RWPE2 (cell line): ENCODE data around the gene STX8.

Experiments used
- ATAC-seq: fragments of 200-7000 bp; cut with Tn5 transposase; 3 replicates; pipeline ENCODE4 v1.9.1; 2021; ENCODE audit warnings: low read depth
- DNase-seq: peaks from one replicate; pipeline ENCODE4 v3.0.0-alpha.2; 2020; ENCODE audit warnings: low spot score
- H3K27ac ChIP-seq: fragments of 450-650 bp; 2 replicates; pipeline ENCODE4 v1.5.1; 2017; ENCODE audit warnings: mild to moderate bottlenecking; ENCODE audit not compliant: poor library complexity, severe bottlenecking
- H3K27me3 ChIP-seq: fragments of 250-450 bp; sonication (Bioruptor Pico); 2 replicates; pipeline ENCODE4 v1.5.1; 2021; ENCODE audit warnings: mild to moderate bottlenecking, moderate library complexity; ENCODE audit not compliant: insufficient read depth, poor library complexity, severe bottlenecking
- H3K36me3 ChIP-seq: fragments of 250-450 bp; sonication (Bioruptor Pico); 2 replicates; pipeline ENCODE4 v1.5.1; 2020; ENCODE audit warnings: low read depth, mild to moderate bottlenecking, moderate library complexity
- H3K4me1 ChIP-seq: fragments of 250-450 bp; sonication (Bioruptor Pico); 2 replicates; pipeline ENCODE4 v1.5.1; 2021; ENCODE audit warnings: mild to moderate bottlenecking, moderate library complexity; ENCODE audit not compliant: insufficient read depth, poor library complexity, severe bottlenecking
- H3K4me3 ChIP-seq: fragments of 250-450 bp; sonication (Bioruptor Pico); 2 replicates; pipeline ENCODE4 v1.5.1; 2021; ENCODE audit warnings: mild to moderate bottlenecking, moderate library complexity; ENCODE audit not compliant: severe bottlenecking
- H3K9me3 ChIP-seq: fragments of 250-450 bp; sonication (Bioruptor Pico); 2 replicates; pipeline ENCODE4 v1.5.1; 2021; ENCODE audit warnings: mild to moderate bottlenecking, moderate library complexity; ENCODE audit not compliant: severe bottlenecking
- CTCF ChIP-seq: fragments of 450-650 bp; IDR thresholded peaks from one replicate; pipeline ENCODE4 v1.5.1; 2017; ENCODE audit warnings: mild to moderate bottlenecking, moderate library complexity; ENCODE audit not compliant: poor library complexity, severe bottlenecking

The STX8 gene

GRCh38 chr17:9202532-9202931 is 373.1 kb downstream of the STX8 start:
- H3K27ac ChIP-seq = no peak overlapping the region
- no peaks in the 10 kb centered on the region for H3K4me1 ChIP-seq
- DNase-seq = no peak

GRCh38 chr17:9200699-9201359 is 374.8 kb downstream of the STX8 start:
- no peaks in the 10 kb centered on the region for H3K4me1 ChIP-seq
- H3K27ac ChIP-seq = no peak overlapping the region
- DNase-seq (no peak), ATAC-seq (no peak)
- H3K9me3 ChIP-seq = no peaks in the 10 kb centered on the region
- TF ChIP-seq CTCF = no peak
- H3K27me3 ChIP-seq = no peaks in the 10 kb centered on the region
- H3K4me3 ChIP-seq = no peak overlapping the region
- no peaks in the 10 kb centered on the region for H3K36me3 ChIP-seq

More at GRCh38 chr17:9202532-9202931, 373.1 kb downstream of the STX8 start:
- TF ChIP-seq CTCF = no peak
- Histone ChIP-seq H3K9me3 (no peaks in the 10 kb centered on the region), H3K4me3 (no peak overlapping the region), H3K36me3 (no peaks in the 10 kb centered on the region), H3K27me3 (no peaks in the 10 kb centered on the region)
- ATAC-seq = no peak
